ENCODE results near the gene SFT2D2. TPM values are rescaled to one million over a fixed set of nuclear protein-coding genes. Genes with fewer than 3 reads are reported as not detected.

Gene SFT2D2
- total RNA-seq, 1 donor from 2014 or later = 52.9 TPM

- H3K27me3 Mint-ChIP-seq (ENCODE audit: low read depth) = no peaks in the 10 kb centered on the region
- peaks cover 58% of the 10 kb centered on the region for H3K36me3 Mint-ChIP-seq (ENCODE audit: low read depth)
These were observed 19.2 kb downstream of the SFT2D2 start for GRCh38 chr1:168245042-168245441.

DNA sequence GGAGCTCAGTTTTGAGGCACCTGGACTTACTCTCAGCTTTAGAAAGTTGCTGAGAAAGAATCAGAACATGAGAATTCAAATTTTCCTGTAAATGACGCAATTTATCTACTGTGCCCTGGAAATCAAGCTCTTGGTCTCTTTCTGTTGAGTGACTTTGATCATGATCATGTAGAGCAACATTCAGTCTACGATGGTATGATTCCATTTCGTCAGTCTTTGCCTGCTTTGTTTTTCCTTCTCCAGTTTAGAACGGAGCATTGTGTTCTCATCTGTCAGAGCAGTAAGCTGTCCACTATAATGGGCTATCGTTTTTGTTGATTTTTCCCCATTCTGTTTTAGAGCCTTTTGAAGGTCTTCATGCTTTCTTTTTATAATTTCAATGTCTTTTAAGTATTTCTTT lies 20.7 kb downstream of the SFT2D2 start:
- Mint-ChIP-seq H3K9me3 (no peaks in the 10 kb centered on the region), H3K4me1 (peaks cover 4% of the 10 kb centered on the region), H3K27me3 (ENCODE audit: low read depth) (no peaks in the 10 kb centered on the region), H3K36me3 (ENCODE audit: low read depth) (peaks cover 54% of the 10 kb centered on the region), H3K27ac (ENCODE audit: unreplicated experiment) (no peak overlapping the region), H3K4me3 (no peak overlapping the region)
- no peak for TF ChIP-seq CTCF (conservative IDR thresholded peaks at IDR 0.05)
- no peak for DNase-seq (ENCODE audit: low read depth, low spot score)

More at GRCh38 chr1:168245042-168245441, 19.2 kb downstream of the SFT2D2 start:
- H3K27ac Mint-ChIP-seq (ENCODE audit: unreplicated experiment) = no peak overlapping the region
- no peak for TF ChIP-seq CTCF (conservative IDR thresholded peaks at IDR 0.05)
- peaks cover 4% of the 10 kb centered on the region for H3K4me1 Mint-ChIP-seq
- H3K9me3 Mint-ChIP-seq = no peaks in the 10 kb centered on the region
- no peak overlapping the region for H3K4me3 Mint-ChIP-seq
- DNase-seq (ENCODE audit: low read depth, low spot score) = no peak

DNA sequence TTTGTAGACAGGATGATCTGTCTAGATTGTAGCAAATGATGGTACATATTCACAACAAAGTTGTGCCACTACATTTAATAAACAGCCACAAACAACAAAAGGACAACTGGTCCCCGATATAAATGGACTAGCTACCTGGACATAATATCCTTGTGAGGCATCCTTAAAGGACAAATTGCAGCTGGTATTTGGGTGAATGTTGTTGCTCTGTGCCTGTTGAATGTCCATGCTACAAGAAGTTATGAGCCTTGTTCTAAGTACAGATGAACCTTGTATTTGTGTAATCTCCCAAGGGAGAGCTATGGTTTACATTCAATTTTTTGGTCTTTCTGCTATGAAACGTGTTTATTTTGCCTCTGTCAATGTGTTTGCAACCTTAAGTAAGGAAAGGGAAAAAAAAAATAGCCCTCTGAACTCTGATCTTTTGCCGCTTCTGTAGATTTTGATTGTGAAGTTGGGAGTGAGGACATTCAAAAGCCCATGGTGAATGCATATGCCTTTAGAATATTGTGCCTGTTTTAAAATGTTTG lies 26.5 kb downstream of the SFT2D2 start:
- H3K4me1 Mint-ChIP-seq = no peaks in the 10 kb centered on the region
- H3K27me3 Mint-ChIP-seq (ENCODE audit: low read depth) = no peaks in the 10 kb centered on the region
- H3K36me3 Mint-ChIP-seq (ENCODE audit: low read depth) = peaks cover 48% of the 10 kb centered on the region
- DNase-seq (ENCODE audit: low read depth, low spot score) = no peak
- no peak overlapping the region for H3K4me3 Mint-ChIP-seq
- no peak for TF ChIP-seq CTCF (conservative IDR thresholded peaks at IDR 0.05)
- H3K9me3 Mint-ChIP-seq = peaks cover 10% of the 10 kb centered on the region
- H3K27ac Mint-ChIP-seq (ENCODE audit: unreplicated experiment) = no peak overlapping the region

DNA sequence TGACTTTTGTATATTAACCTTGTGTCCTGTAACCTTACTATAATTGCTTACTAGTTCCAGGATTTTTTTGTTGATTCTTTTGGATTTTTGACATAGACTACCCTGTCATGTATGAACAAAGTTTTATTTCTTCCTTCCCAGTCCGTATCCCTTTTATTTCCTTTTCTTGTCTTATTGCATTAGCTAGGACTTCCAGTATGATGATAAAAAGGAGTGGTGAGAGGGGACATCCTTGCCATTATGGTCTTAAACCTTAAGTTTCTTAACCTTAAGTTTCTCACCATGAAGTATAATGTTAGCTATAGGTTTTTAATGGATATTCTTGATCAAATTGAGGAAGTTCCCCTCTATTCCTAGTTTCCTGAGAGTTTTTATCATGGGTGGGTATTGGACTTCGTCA lies 30.4 kb downstream of the SFT2D2 start:
- Mint-ChIP-seq H3K4me3 (no peak overlapping the region), H3K9me3 (peaks cover 10% of the 10 kb centered on the region), H3K4me1 (no peaks in the 10 kb centered on the region), H3K36me3 (ENCODE audit: low read depth) (peaks cover 38% of the 10 kb centered on the region), H3K27ac (ENCODE audit: unreplicated experiment) (no peak overlapping the region), H3K27me3 (ENCODE audit: low read depth) (no peaks in the 10 kb centered on the region)
- TF ChIP-seq CTCF (conservative IDR thresholded peaks at IDR 0.05) = no peak
- DNase-seq (ENCODE audit: low read depth, low spot score) = no peak

- H3K27ac Mint-ChIP-seq (ENCODE audit: unreplicated experiment) = no peak overlapping the region
- H3K36me3 Mint-ChIP-seq (ENCODE audit: low read depth) = peaks cover 36% of the 10 kb centered on the region
- no peaks in the 10 kb centered on the region for H3K27me3 Mint-ChIP-seq (ENCODE audit: low read depth)
These were observed 31.6 kb downstream of the SFT2D2 start for GRCh38 chr1:168257397-168257796.

More at GRCh38 chr1:168257397-168257796, 31.6 kb downstream of the SFT2D2 start:
- Mint-ChIP-seq H3K4me3 (no peak overlapping the region), H3K9me3 (peaks cover 10% of the 10 kb centered on the region), H3K4me1 (no peaks in the 10 kb centered on the region)
- TF ChIP-seq CTCF (conservative IDR thresholded peaks at IDR 0.05) = no peak
- no peak for DNase-seq (ENCODE audit: low read depth, low spot score)
